Gastrocnemius medialis (tissue), 4 donors: Measurements from ENCODE around the gene ZNF181. TPM values are rescaled to one million over a fixed set of nuclear protein-coding genes. Genes with fewer than 3 reads are reported as not detected.

Experiments used
- ATAC-seq, 2 donors: fragments of 150-250 bp; one replicate each; pipeline ENCODE4 v1.9.1; 2016
- DNase-seq, 2 donors: peaks; one replicate each; pipeline ENCODE4 v3.0.0-alpha.2; 2019
- H3K27ac ChIP-seq, 4 donors: fragments of 200-600 bp; sonication (generic); 1 replicate in 1 of 4; 2 replicates in 3 of 4; pipeline ENCODE4 v1.5.1; 2016 to 2018; ENCODE audit warnings: mild to moderate bottlenecking in 2 of 4, moderate library complexity in 1 of 4
- H3K27me3 ChIP-seq, 3 donors: fragments of 200-600 bp; sonication (generic) in 2 of 3; 1 replicate in 1 of 3; 2 replicates in 2 of 3; pipeline versions ENCODE4 v1.5.1 to v1.6.0; 2016 to 2019; ENCODE audit warnings: mild to moderate bottlenecking in 1 of 3, moderate library complexity in 1 of 3
- H3K36me3 ChIP-seq, 2 donors: fragments of 200-600 bp; sonication (generic) in 1 of 2; one replicate each; pipeline ENCODE4 v1.5.1; 2017 to 2018
- H3K4me1 ChIP-seq, 2 donors: fragments of 200-600 bp; sonication (generic) in 1 of 2; one replicate each; pipeline ENCODE4 v1.5.1; 2016 to 2017; ENCODE audit warnings: mild to moderate bottlenecking in 2 of 2
- H3K4me3 ChIP-seq, 4 donors: fragments of 200-600 bp; sonication (generic) in 3 of 4; 1 replicate in 1 of 4; 2 replicates in 3 of 4; pipeline ENCODE4 v1.5.1; 2016 to 2019; ENCODE audit warnings: mild to moderate bottlenecking in 2 of 4
- H3K9me3 ChIP-seq, 3 donors: fragments of 200-600 bp; sonication (generic) in 2 of 3; 1 replicate in 1 of 3; 2 replicates in 2 of 3; pipeline ENCODE4 v1.5.1; 2016 to 2019
- CTCF ChIP-seq, 5 experiments: fragments of 450-650 bp in 3 of 5; fragments of 200-600 bp in 2 of 5; sonication (generic) in 2 of 5; IDR thresholded peaks in 4 of 5; conservative IDR thresholded peaks in 1 of 5; 1 replicate in 4 of 5; 2 replicates in 1 of 5; pipeline ENCODE4 v1.5.1; 2016 to 2019; ENCODE audit warnings: antibody characterized with exemption in 5 of 5, mild to moderate bottlenecking in 3 of 5, moderate library complexity in 3 of 5
- POLR2A ChIP-seq, 2 donors: fragments of 450-650 bp; IDR thresholded peaks; one replicate each; pipeline ENCODE4 v1.6.1; 2017; ENCODE audit warnings: antibody characterized with exemption in 2 of 2, mild to moderate bottlenecking in 2 of 2, moderate library complexity in 2 of 2
- in situ Hi-C, 4 donors: fragments of 200-750 bp; cut with MboI; loops; one replicate each; pipeline versions ENCODE4 v1.15.0 to v1.8.0; 2017; ENCODE audit warnings: low sequenced_read_pairs in 4 of 4
- intact Hi-C: fragments of 100-400 bp; cut with DNase I; formaldehyde crosslinking; loops from one replicate; pipeline ENCODE4 v1.15.1; 2023; ENCODE audit warnings: low total_unique reads
- total RNA-seq, 4 donors: library from RNA; depleted of rRNA; stranded (reverse); fragments of >200 nt; gene quantifications; one replicate each; pipeline versions ENCODE4 v1.1.0 to v1.2.3, GENCODE V29; 2016

The ZNF181 gene
- total RNA-seq, 4 donors from 2014 or later, result 27.3 to 77.9 (median 49.3) TPM

- ATAC-seq (no peak), DNase-seq (no peak)
- in situ Hi-C loops, result no loop called here
- Histone ChIP-seq H3K27me3 (no peaks in the 10 kb centered on the region), H3K4me1 (no peaks in the 10 kb centered on the region), H3K36me3 (no peaks in the 10 kb centered on the region), H3K9me3 (no peaks in the 10 kb centered on the region), H3K4me3 (no peak overlapping the region), H3K27ac (no peak overlapping the region)
- TF ChIP-seq CTCF (IDR thresholded peaks at IDR 0.05 in 4 of 5, conservative IDR thresholded peaks at IDR 0.05 in 1 of 5) (no peak), POLR2A (IDR thresholded peaks at IDR 0.05) (no peak)
- intact Hi-C loops, result no loop called here
Measured at GRCh38 chr19:34786236-34786635, 52.2 kb downstream of the ZNF181 start.

- ATAC-seq (no peak), DNase-seq (no peak)
- Histone ChIP-seq H3K27ac (no peak overlapping the region), H3K36me3 (no peaks in the 10 kb centered on the region), H3K9me3 (no peaks in the 10 kb centered on the region), H3K4me3 (no peak overlapping the region), H3K27me3 (no peaks in the 10 kb centered on the region), H3K4me1 (no peaks in the 10 kb centered on the region)
- in situ Hi-C loops (no loop called here), intact Hi-C loops (no loop called here)
- TF ChIP-seq POLR2A (IDR thresholded peaks at IDR 0.05), result no peak
- TF ChIP-seq CTCF (IDR thresholded peaks at IDR 0.05 in 4 of 5, conservative IDR thresholded peaks at IDR 0.05 in 1 of 5), result no peak
Measured at GRCh38 chr19:34787059-34787824, 53.2 kb downstream of the ZNF181 start.

GRCh38 chr19:34788074-34788473 lies 54.0 kb downstream of the ZNF181 start:
- H3K36me3 ChIP-seq, result no peaks in the 10 kb centered on the region
- ATAC-seq (no peak), DNase-seq (no peak)
- in situ Hi-C loops (no loop called here), intact Hi-C loops (no loop called here)
- no peaks in the 10 kb centered on the region for H3K4me1 ChIP-seq
- H3K4me3 ChIP-seq, result no peak overlapping the region
- no peaks in the 10 kb centered on the region for H3K27me3 ChIP-seq
- no peaks in the 10 kb centered on the region for H3K9me3 ChIP-seq
- no peak overlapping the region for H3K27ac ChIP-seq
- TF ChIP-seq POLR2A (IDR thresholded peaks at IDR 0.05) (no peak), CTCF (IDR thresholded peaks at IDR 0.05 in 4 of 5, conservative IDR thresholded peaks at IDR 0.05 in 1 of 5) (no peak)

GRCh38 chr19:34793565-34793964 lies 59.5 kb downstream of the ZNF181 start:
- H3K27ac ChIP-seq, result no peak overlapping the region
- DNase-seq, result no peak
- no peaks in the 10 kb centered on the region for H3K36me3 ChIP-seq
- in situ Hi-C loops, result no loop called here
- intact Hi-C loops, result no loop called here
- H3K9me3 ChIP-seq, result no peaks in the 10 kb centered on the region
- H3K4me1 ChIP-seq, result no peaks in the 10 kb centered on the region
- TF ChIP-seq CTCF (IDR thresholded peaks at IDR 0.05 in 4 of 5, conservative IDR thresholded peaks at IDR 0.05 in 1 of 5) (no peak), POLR2A (IDR thresholded peaks at IDR 0.05) (no peak)
- H3K27me3 ChIP-seq, result no peaks in the 10 kb centered on the region
- H3K4me3 ChIP-seq, result no peak overlapping the region
- no peak for ATAC-seq
